ENCODE results near the gene SLC39A11. TPM values are rescaled to one million over a fixed set of nuclear protein-coding genes. Genes with fewer than 3 reads are reported as not detected.

The SLC39A11 gene
- total RNA-seq, 1 experiment from 2014 or later: 18.9 TPM

- no peak for TF ChIP-seq ZNF423 (CRISPR knock-in tag; IDR thresholded peaks at IDR 0.05)
- TF ChIP-seq, protein P1, sequence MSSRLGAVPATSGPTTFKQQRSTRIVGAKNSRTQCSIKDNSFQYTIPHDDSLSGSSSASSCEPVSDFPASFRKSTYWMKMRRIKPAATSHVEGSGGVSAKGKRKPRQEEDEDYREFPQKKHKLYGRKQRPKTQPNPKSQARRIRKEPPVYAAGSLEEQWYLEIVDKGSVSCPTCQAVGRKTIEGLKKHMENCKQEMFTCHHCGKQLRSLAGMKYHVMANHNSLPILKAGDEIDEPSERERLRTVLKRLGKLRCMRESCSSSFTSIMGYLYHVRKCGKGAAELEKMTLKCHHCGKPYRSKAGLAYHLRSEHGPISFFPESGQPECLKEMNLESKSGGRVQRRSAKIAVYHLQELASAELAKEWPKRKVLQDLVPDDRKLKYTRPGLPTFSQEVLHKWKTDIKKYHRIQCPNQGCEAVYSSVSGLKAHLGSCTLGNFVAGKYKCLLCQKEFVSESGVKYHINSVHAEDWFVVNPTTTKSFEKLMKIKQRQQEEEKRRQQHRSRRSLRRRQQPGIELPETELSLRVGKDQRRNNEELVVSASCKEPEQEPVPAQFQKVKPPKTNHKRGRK (CRISPR knock-in tag; IDR thresholded peaks at IDR 0.05; ENCODE audit: borderline replicate concordance): no peak
Observed at GRCh38 chr17:73045724-73046123, 46.8 kb downstream of the SLC39A11 start (continued).

DNA sequence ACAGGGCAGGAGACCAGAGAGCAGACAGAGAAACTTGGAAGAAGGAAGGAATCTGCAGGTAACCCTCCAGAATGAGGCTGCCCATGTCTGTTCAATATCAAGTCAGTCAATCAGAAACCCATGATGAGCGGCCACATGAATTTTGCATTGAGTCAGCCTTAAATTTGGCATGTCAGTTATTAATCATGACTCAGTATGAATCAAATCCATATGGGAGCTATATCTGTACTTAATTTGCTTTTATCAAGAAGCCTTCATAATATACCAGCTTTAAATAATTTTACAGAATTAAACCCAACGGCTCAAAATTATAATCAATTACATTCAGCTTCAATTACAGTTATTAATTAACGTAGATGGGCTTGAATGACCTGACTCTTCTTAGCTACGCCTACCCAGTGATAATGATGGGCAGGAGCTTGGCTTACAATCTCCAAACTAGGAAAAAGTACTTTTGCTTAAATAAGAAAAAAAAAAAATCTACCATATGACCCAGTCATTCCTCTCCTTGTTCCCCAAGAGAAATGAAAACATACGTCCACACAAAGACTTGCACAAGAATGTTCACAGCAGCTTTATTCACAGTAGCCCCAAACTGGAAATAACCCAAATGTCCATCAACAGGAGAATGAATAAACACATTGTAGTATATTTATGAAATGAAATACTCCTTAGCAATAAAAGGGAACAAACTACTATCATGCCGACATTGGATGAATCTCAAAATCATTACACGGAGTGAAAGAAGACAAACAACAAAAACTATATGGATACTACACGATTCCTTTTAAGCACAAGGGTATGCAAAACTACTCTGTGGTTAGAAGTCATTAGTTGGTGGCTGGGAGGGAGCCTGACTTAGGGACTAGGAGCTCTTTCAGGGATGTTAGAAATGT is 48.6 kb downstream of the SLC39A11 start:
- Mint-ChIP-seq H3K27ac (no peak overlapping the region), H3K27me3 (ENCODE audit: low read depth) (no peaks in the 10 kb centered on the region), H3K36me3 (peaks cover 5% of the 10 kb centered on the region), H3K9me3 (peaks cover 19% of the 10 kb centered on the region), H3K4me1 (peaks cover 3% of the 10 kb centered on the region), H3K4me3 (no peak overlapping the region)
- ChIA-PET POLR2A (no interaction called here), CTCF (no interaction called here)
- no peak for DNase-seq (ENCODE audit: low spot score)
- TF ChIP-seq STAT6 (CRISPR knock-in tag; conservative IDR thresholded peaks at IDR 0.05; ENCODE audit: low read depth) (no peak), ZNF671 (CRISPR knock-in tag; IDR thresholded peaks at IDR 0.05) (no peak), ZNF317 (CRISPR knock-in tag; IDR thresholded peaks at IDR 0.05; ENCODE audit: borderline replicate concordance, low read depth) (no peak), ZBTB21 (CRISPR knock-in tag; IDR thresholded peaks at IDR 0.05; ENCODE audit: borderline replicate concordance) (no peak), NR1H2 (CRISPR knock-in tag; IDR thresholded peaks at IDR 0.05) (no peak), FOXP1 (CRISPR knock-in tag; IDR thresholded peaks at IDR 0.05; ENCODE audit: borderline replicate concordance) (no peak), FOXP4 (CRISPR knock-in tag; IDR thresholded peaks at IDR 0.05) (no peak), TCF7 (CRISPR knock-in tag; IDR thresholded peaks at IDR 0.05; ENCODE audit: low read depth) (no peak), CBFB (CRISPR knock-in tag; IDR thresholded peaks at IDR 0.05; ENCODE audit: low read depth) (no peak), JAZF1 (CRISPR knock-in tag; IDR thresholded peaks at IDR 0.05) (no peak)
- TF ChIP-seq, protein P2, sequence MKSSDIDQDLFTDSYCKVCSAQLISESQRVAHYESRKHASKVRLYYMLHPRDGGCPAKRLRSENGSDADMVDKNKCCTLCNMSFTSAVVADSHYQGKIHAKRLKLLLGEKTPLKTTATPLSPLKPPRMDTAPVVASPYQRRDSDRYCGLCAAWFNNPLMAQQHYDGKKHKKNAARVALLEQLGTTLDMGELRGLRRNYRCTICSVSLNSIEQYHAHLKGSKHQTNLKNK (CRISPR knock-in tag; IDR thresholded peaks at IDR 0.05): no peak
- TF ChIP-seq, protein P3, sequence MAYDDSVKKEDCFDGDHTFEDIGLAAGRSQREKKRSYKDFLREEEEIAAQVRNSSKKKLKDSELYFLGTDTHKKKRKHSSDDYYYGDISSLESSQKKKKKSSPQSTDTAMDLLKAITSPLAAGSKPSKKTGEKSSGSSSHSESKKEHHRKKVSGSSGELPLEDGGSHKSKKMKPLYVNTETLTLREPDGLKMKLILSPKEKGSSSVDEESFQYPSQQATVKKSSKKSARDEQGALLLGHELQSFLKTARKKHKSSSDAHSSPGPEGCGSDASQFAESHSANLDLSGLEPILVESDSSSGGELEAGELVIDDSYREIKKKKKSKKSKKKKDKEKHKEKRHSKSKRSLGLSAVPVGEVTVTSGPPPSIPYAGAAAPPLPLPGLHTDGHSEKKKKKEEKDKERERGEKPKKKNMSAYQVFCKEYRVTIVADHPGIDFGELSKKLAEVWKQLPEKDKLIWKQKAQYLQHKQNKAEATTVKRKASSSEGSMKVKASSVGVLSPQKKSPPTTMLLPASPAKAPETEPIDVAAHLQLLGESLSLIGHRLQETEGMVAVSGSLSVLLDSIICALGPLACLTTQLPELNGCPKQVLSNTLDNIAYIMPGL (CRISPR knock-in tag; IDR thresholded peaks at IDR 0.05): no peak
- no peak for ATAC-seq
